GM12873 (cell line): Measurements from ENCODE around the gene HEBP2.

Experiments
- CTCF ChIP-seq: IDR thresholded peaks from 2 replicates; pipeline ENCODE4 v1.5.1; 2012; ENCODE audit warnings: low read depth, mild to moderate bottlenecking, moderate library complexity, low read length, control low read depth; ENCODE audit not compliant: insufficient read depth; ENCODE audit errors: missing control alignments

The HEBP2 gene

GRCh38 chr6:138410048-138410735 is 6.2 kb downstream of the HEBP2 start:
- TF ChIP-seq CTCF, result no peak

GRCh38 chr6:138410972-138411880 is 7.2 kb downstream of the HEBP2 start:
- TF ChIP-seq CTCF, result no peak

GRCh38 chr6:138415125-138415524 is 11.1 kb downstream of the HEBP2 start:
- no peak for TF ChIP-seq CTCF

- TF ChIP-seq CTCF, result no peak
These were observed 12.2 kb downstream of the HEBP2 start for GRCh38 chr6:138416206-138416605.

GRCh38 chr6:138417493-138418117 is 13.6 kb downstream of the HEBP2 start:
- no peak for TF ChIP-seq CTCF

GRCh38 chr6:138418118-138418742 is 14.2 kb downstream of the HEBP2 start:
- TF ChIP-seq CTCF, result no peak

GRCh38 chr6:138419766-138420165 is 15.7 kb downstream of the HEBP2 start:
- no peak for TF ChIP-seq CTCF
